Osteocyte (in vitro differentiated cells): ENCODE measurements around the gene TRRAP. TPM values are rescaled to one million over a fixed set of nuclear protein-coding genes. Genes with fewer than 3 reads are reported as not detected.

Source experiments
- DNase-seq: peaks from one replicate; pipeline ENCODE4 v3.0.0; 2021; ENCODE audit warnings: mixed read lengths; ENCODE audit not compliant: unreplicated experiment; ENCODE audit errors: extremely low spot score
- H3K27ac Mint-ChIP-seq: one replicate; pipeline ENCODE4 v1.8.0; 2021; ENCODE audit warnings: mild to moderate bottlenecking, mixed read lengths; ENCODE audit not compliant: unreplicated experiment
- H3K27me3 Mint-ChIP-seq: one replicate; pipeline ENCODE4 v1.8.0; 2021; ENCODE audit warnings: mixed read lengths; ENCODE audit not compliant: unreplicated experiment
- H3K36me3 Mint-ChIP-seq: one replicate; pipeline ENCODE4 v1.8.0; 2021; ENCODE audit warnings: mixed read lengths; ENCODE audit not compliant: unreplicated experiment
- H3K4me1 Mint-ChIP-seq: one replicate; pipeline ENCODE4 v1.8.0; 2021; ENCODE audit warnings: mixed read lengths; ENCODE audit not compliant: unreplicated experiment
- H3K4me3 Mint-ChIP-seq: one replicate; pipeline ENCODE4 v1.8.0; 2021; ENCODE audit warnings: mild to moderate bottlenecking, moderate library complexity, mixed read lengths; ENCODE audit not compliant: unreplicated experiment
- H3K9me3 Mint-ChIP-seq: one replicate; pipeline ENCODE4 v1.8.0; 2021; ENCODE audit warnings: mixed read lengths; ENCODE audit not compliant: unreplicated experiment
- CTCF ChIP-seq: fragments of 200-600 bp; sonication (generic); IDR thresholded peaks from 2 replicates; pipeline ENCODE4 v1.5.0; 2021; ENCODE audit warnings: antibody characterized with exemption, mild to moderate bottlenecking, moderate library complexity
- long read RNA-seq: library from polyadenylated mRNA; unstranded; transcript quantifications from one replicate; pipeline ENCODE4 v2.0.0, GENCODE V29; 2021
- total RNA-seq: library from RNA; stranded (reverse); gene quantifications from 2 replicates; pipeline ENCODE4 v1.2.1, GENCODE V29; 2021

TRRAP gene
- total RNA-seq, result 48.5 and 56.0 TPM in 2 replicates
- long read RNA-seq, partial matches to known transcripts, result 26 of 36 reads
- long read RNA-seq, other reads (novel, unspliced or antisense), result 10 of 36 reads

GRCh38 chr7:98878365-98879197 is at the start of gene TRRAP:
Gene TRRAP, plus strand, starts transcription at chr7:98878532. Its CDS starts 2,619 bp downstream, at chr7:98881151.
- Mint-ChIP-seq H3K36me3 (peaks cover 12% of the 10 kb centered on the region), H3K9me3 (no peaks in the 10 kb centered on the region), H3K4me1 (peaks cover 15% of the 10 kb centered on the region), H3K4me3 (peak within 1 kb of the TSS; percentile 89), H3K27ac (peak within 1 kb of the TSS; percentile 75), H3K27me3 (no peaks in the 10 kb centered on the region)
- DNase-seq, result peak; percentile 94
- peak; percentile 99 for TF ChIP-seq CTCF

GRCh38 chr7:98830972-98831548 is 47.3 kb upstream of the TRRAP start:
- Mint-ChIP-seq H3K4me3 (no peak overlapping the region), H3K4me1 (no peaks in the 10 kb centered on the region), H3K9me3 (no peaks in the 10 kb centered on the region), H3K36me3 (no peaks in the 10 kb centered on the region), H3K27me3 (peaks cover 16% of the 10 kb centered on the region), H3K27ac (no peak overlapping the region)
- DNase-seq, result no peak
- no peak for TF ChIP-seq CTCF

GRCh38 chr7:98831641-98832221 is 46.6 kb upstream of the TRRAP start:
- no peak overlapping the region for H3K4me3 Mint-ChIP-seq
- no peak for DNase-seq
- no peaks in the 10 kb centered on the region for H3K36me3 Mint-ChIP-seq
- TF ChIP-seq CTCF, result peak; percentile 55
- no peaks in the 10 kb centered on the region for H3K4me1 Mint-ChIP-seq
- H3K27ac Mint-ChIP-seq, result no peak overlapping the region
- H3K9me3 Mint-ChIP-seq, result no peaks in the 10 kb centered on the region
- H3K27me3 Mint-ChIP-seq, result peaks cover 16% of the 10 kb centered on the region

- peaks cover 22% of the 10 kb centered on the region for H3K27me3 Mint-ChIP-seq
- DNase-seq, result no peak
- H3K9me3 Mint-ChIP-seq, result no peaks in the 10 kb centered on the region
- no peak for TF ChIP-seq CTCF
- H3K27ac Mint-ChIP-seq, result no peak overlapping the region
- H3K4me1 Mint-ChIP-seq, result peaks cover 7% of the 10 kb centered on the region
- no peaks in the 10 kb centered on the region for H3K36me3 Mint-ChIP-seq
- H3K4me3 Mint-ChIP-seq, result no peak overlapping the region
These were observed 45.3 kb upstream of the TRRAP start for GRCh38 chr7:98833022-98833421.

- DNase-seq, result no peak
- no peaks in the 10 kb centered on the region for H3K36me3 Mint-ChIP-seq
- peaks cover 7% of the 10 kb centered on the region for H3K4me1 Mint-ChIP-seq
- peaks cover 19% of the 10 kb centered on the region for H3K27me3 Mint-ChIP-seq
- H3K4me3 Mint-ChIP-seq, result no peak overlapping the region
- TF ChIP-seq CTCF, result no peak
- H3K9me3 Mint-ChIP-seq, result no peaks in the 10 kb centered on the region
- no peak overlapping the region for H3K27ac Mint-ChIP-seq
These were observed 43.4 kb upstream of the TRRAP start for GRCh38 chr7:98834949-98835348.
